GM10248 (cell line): ENCODE data around the gene CNIH4.
"Not testable (repeated sequence)": the region's sequence is repeated elsewhere in the genome, so short reads cannot be mapped to it uniquely, and the experiment has no call there.

ENCODE experiments used
- CTCF ChIA-PET: fragments of 300-600 bp; sonication (Branson Sonifier 250); formaldehyde crosslinking; extraction: SDS; loops from one replicate; lab custom pipeline; 2021; ENCODE audit warnings: antibody characterized with exemption; lab: Yijun Ruan, JAX
- POLR2A ChIA-PET: fragments of 350-650 bp; sonication (Branson Sonifier 250); formaldehyde crosslinking; extraction: SDS; loops from one replicate; lab custom pipeline; 2020; ENCODE audit warnings: antibody characterized with exemption; lab: Yijun Ruan, JAX
- DNase-seq: peaks from one replicate; pipeline ENCODE4 v3.0.0; 2012; ENCODE audit errors: extremely low spot score
- TF ChIP-seq, protein P1 (sequence below): IDR thresholded peaks from 2 replicates; pipeline ENCODE4 v1.5.1; 2012; ENCODE audit warnings: mild to moderate bottlenecking, low read depth; ENCODE audit errors: extremely low read depth, missing control alignments, control extremely low read depth

Gene CNIH4

DNA sequence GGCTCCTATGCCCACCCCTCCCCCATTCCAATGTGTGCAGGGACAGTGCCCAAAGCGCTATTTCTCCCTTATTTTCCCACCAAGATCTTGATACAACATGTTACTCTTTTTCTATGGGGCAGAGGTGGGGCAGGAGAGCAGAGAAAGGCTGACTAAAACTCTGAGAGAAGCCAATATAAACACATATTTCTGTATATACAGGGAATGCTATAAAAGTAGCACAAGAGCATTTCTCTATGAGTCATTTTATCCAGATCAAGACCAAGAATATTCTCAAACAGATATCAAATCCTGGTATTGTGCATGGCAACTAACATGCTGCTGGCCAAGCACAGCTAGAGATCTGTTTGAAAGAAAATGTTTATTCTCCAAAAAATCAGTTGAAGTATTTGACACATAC is 70.7 kb downstream of the CNIH4 start:
- DNase-seq, result no peak
- CTCF ChIA-PET, result interaction anchor here (2.1 kb wide), 1 partner anchor 10 kb away, joined by 5 read pairs; no protein-coding TSS in a partner anchor
- TF ChIP-seq, protein P1, sequence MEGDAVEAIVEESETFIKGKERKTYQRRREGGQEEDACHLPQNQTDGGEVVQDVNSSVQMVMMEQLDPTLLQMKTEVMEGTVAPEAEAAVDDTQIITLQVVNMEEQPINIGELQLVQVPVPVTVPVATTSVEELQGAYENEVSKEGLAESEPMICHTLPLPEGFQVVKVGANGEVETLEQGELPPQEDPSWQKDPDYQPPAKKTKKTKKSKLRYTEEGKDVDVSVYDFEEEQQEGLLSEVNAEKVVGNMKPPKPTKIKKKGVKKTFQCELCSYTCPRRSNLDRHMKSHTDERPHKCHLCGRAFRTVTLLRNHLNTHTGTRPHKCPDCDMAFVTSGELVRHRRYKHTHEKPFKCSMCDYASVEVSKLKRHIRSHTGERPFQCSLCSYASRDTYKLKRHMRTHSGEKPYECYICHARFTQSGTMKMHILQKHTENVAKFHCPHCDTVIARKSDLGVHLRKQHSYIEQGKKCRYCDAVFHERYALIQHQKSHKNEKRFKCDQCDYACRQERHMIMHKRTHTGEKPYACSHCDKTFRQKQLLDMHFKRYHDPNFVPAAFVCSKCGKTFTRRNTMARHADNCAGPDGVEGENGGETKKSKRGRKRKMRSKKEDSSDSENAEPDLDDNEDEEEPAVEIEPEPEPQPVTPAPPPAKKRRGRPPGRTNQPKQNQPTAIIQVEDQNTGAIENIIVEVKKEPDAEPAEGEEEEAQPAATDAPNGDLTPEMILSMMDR, result no peak
- POLR2A ChIA-PET, result interaction anchor here (0.6 kb wide), 1 partner anchor 290 kb away, joined by 3 read pairs; no protein-coding TSS in a partner anchor

DNA sequence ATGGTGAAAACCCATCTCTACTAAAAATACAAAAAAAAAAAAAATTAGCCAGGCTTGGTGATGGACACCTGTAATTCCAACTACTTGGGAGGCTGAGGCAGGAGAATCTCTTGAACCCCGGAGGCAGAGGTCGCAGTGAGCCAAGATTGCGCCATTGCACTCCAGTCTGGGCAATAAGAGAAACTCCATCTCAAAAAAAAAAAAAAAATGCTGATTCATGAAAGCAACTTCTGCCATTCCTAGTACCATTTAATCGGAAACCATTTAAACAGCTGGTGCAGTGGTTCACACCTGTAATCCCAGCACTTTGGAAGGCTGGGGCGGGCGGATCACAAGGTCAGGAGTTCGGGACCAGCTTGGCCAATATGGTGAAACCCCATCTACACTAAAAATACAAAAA is 72.0 kb downstream of the CNIH4 start:
- CTCF ChIA-PET, POLR2A ChIA-PET, DNase-seq: not testable (repeated sequence)
